IMR-90 (cell line): Measurements from ENCODE around the gene ARMC9. TPM values are rescaled to one million over a fixed set of nuclear protein-coding genes. Genes with fewer than 3 reads are reported as not detected.
A peak's percentile ranks its signal among the peaks of the same experiment; 100 is the strongest.

ENCODE experiments used
- ATAC-seq: fragments of 200-7000 bp; cut with Tn5 transposase; 2 replicates; pipeline ENCODE4 v1.9.1; 2020; ENCODE audit warnings: low read depth, mild to moderate bottlenecking, moderate library complexity
- BruUV-seq: library from RNA; stranded (reverse); fragments of 400-500 nt; replicated peaks from 2 replicates; lab custom pipeline; 2021; lab: Mats Ljungman, UMichigan
- CTCF ChIA-PET: fragments of 300-600 bp; formaldehyde crosslinking; extraction: SDS; loops from one replicate; lab custom pipeline; 2021; ENCODE audit warnings: antibody characterized with exemption; lab: Yijun Ruan, JAX
- POLR2A ChIA-PET: fragments of 300-600 bp; sonication (Branson Sonifier 250); formaldehyde crosslinking; loops from one replicate; lab custom pipeline; 2022; ENCODE audit warnings: antibody characterized with exemption; ENCODE audit not compliant: unreplicated experiment; lab: Charles Lee
- DNase-seq: peaks from one replicate; pipeline ENCODE4 v3.0.0; 2013
- H2AFZ ChIP-seq: replicated peaks from 2 replicates; pipeline ENCODE3; 2013; ENCODE audit warnings: low read length, mild to moderate bottlenecking; ENCODE audit not compliant: poor library complexity
- H2AK5ac ChIP-seq: 2 replicates; pipeline ENCODE4 v1.6.1; 2013; ENCODE audit warnings: low read depth, low read length, inconsistent platforms
- H2AK9ac ChIP-seq: replicated peaks from 2 replicates; pipeline ENCODE3; 2013; ENCODE audit warnings: mild to moderate bottlenecking, low read depth, low read length, moderate library complexity; ENCODE audit not compliant: poor library complexity
- H2BK120ac ChIP-seq: 2 replicates; pipeline ENCODE4 v1.6.1; 2013; ENCODE audit warnings: low read depth, low read length, inconsistent platforms
- H2BK15ac ChIP-seq: 3 replicates; pipeline ENCODE4 v1.6.1; 2013; ENCODE audit warnings: low read depth, low read length, inconsistent platforms
- H2BK20ac ChIP-seq: 2 replicates; pipeline ENCODE4 v1.6.1; 2013; ENCODE audit warnings: low read depth, mild to moderate bottlenecking, inconsistent platforms, low read length, moderate library complexity
- H2BK5ac ChIP-seq: 2 replicates; pipeline ENCODE4 v1.6.1; 2013; ENCODE audit warnings: mild to moderate bottlenecking, low read depth, low read length, inconsistent platforms; ENCODE audit not compliant: poor library complexity, severe bottlenecking
- H3K14ac ChIP-seq: replicated peaks from 2 replicates; pipeline ENCODE4 v1.6.1; 2013; ENCODE audit warnings: low read depth, low read length, inconsistent platforms
- H3K18ac ChIP-seq: 2 replicates; pipeline ENCODE4 v1.6.1; 2013; ENCODE audit warnings: low read depth, low read length, control low read depth
- H3K23ac ChIP-seq: 2 replicates; pipeline ENCODE4 v1.6.1; 2013; ENCODE audit warnings: low read depth, low read length, inconsistent platforms
- H3K27ac ChIP-seq: 2 replicates; pipeline ENCODE4 v1.5.1; 2013; ENCODE audit warnings: mild to moderate bottlenecking, control low read depth, low read length; ENCODE audit not compliant: insufficient read depth
- H3K27me3 ChIP-seq: 2 replicates; pipeline ENCODE4 v1.6.1; 2013; ENCODE audit warnings: low read length; ENCODE audit not compliant: control insufficient read depth, insufficient read depth
- H3K36me3 ChIP-seq: 2 replicates; pipeline ENCODE4 v1.6.1; 2013; ENCODE audit warnings: low read length, mixed read lengths; ENCODE audit not compliant: control insufficient read depth, insufficient read depth
- H3K4ac ChIP-seq: 2 replicates; pipeline ENCODE4 v1.6.1; 2013; ENCODE audit warnings: low read depth, low read length, inconsistent platforms
- H3K4me1 ChIP-seq: 2 replicates; pipeline ENCODE4 v1.6.1; 2013; ENCODE audit warnings: low read length, mixed read lengths; ENCODE audit not compliant: control insufficient read depth, insufficient read depth
- H3K4me2 ChIP-seq: 2 replicates; pipeline ENCODE4 v1.6.1; 2013; ENCODE audit warnings: low read depth, mild to moderate bottlenecking, control low read depth, low read length, moderate library complexity
- H3K4me3 ChIP-seq: 2 replicates; pipeline ENCODE4 v1.5.1; 2013; ENCODE audit warnings: low read depth, mild to moderate bottlenecking, control low read depth, low read length, moderate library complexity; ENCODE audit not compliant: insufficient read depth
- H3K56ac ChIP-seq: 2 replicates; pipeline ENCODE4 v1.6.1; 2013; ENCODE audit warnings: low read length, inconsistent platforms; ENCODE audit not compliant: insufficient read depth; ENCODE audit errors: extremely low read depth
- H3K79me1 ChIP-seq, 2 experiments: 2 replicates each; pipeline ENCODE4 v1.6.1; 2013; ENCODE audit warnings: low read length in 2 of 2, inconsistent platforms in 1 of 2, low read depth in 1 of 2
- H3K9ac ChIP-seq: 2 replicates; pipeline ENCODE4 v1.6.1; 2013; ENCODE audit warnings: low read depth, low read length, control low read depth
- H3K9me1 ChIP-seq: 2 replicates; pipeline ENCODE4 v1.6.1; 2013; ENCODE audit warnings: low read length, inconsistent platforms; ENCODE audit not compliant: insufficient read depth
- H3K9me3 ChIP-seq: 2 replicates; pipeline ENCODE4 v1.6.1; 2013; ENCODE audit warnings: low read length; ENCODE audit not compliant: control insufficient read depth, insufficient read depth
- H4K20me1 ChIP-seq: 2 replicates; pipeline ENCODE4 v1.6.1; 2013; ENCODE audit warnings: low read length, inconsistent platforms; ENCODE audit not compliant: insufficient read depth
- H4K5ac ChIP-seq: 2 replicates; pipeline ENCODE4 v1.6.1; 2013; ENCODE audit warnings: mild to moderate bottlenecking, low read depth, low read length, control low read depth
- H4K8ac ChIP-seq, 2 experiments: 2 replicates each; pipeline ENCODE4 v1.6.1; 2013; ENCODE audit warnings: low read depth in 2 of 2, low read length in 2 of 2, control low read depth in 1 of 2, inconsistent platforms in 1 of 2
- H4K91ac ChIP-seq: 2 replicates; pipeline ENCODE4 v1.6.1; 2013; ENCODE audit warnings: low read depth, low read length, inconsistent platforms; ENCODE audit not compliant: insufficient read depth
- CHD1 ChIP-seq: IDR thresholded peaks from 2 replicates; pipeline ENCODE4 v1.6.1; 2012; ENCODE audit warnings: low read depth, low read length, improper control_type of control experiment
- CTCF ChIP-seq: conservative IDR thresholded peaks from 2 replicates; pipeline ENCODE4 v1.5.1; 2012; ENCODE audit warnings: mild to moderate bottlenecking, low read depth, low read length, improper control_type of control experiment
- ELK1 ChIP-seq: fragments of 150-350 bp; IDR thresholded peaks from 2 replicates; pipeline ENCODE4 v1.6.1; 2016; ENCODE audit warnings: low read depth, mild to moderate bottlenecking, low read length, moderate library complexity, borderline replicate concordance
- MAZ ChIP-seq: IDR thresholded peaks from 2 replicates; pipeline ENCODE4 v1.6.1; 2012; ENCODE audit warnings: low read depth, mild to moderate bottlenecking, low read length, improper control_type of control experiment, moderate library complexity, borderline replicate concordance
- NFE2L2 ChIP-seq: fragments of 150-350 bp; IDR thresholded peaks from 2 replicates; pipeline ENCODE4 v1.6.1; 2016; ENCODE audit warnings: low read depth, mild to moderate bottlenecking, low read length
- RAD21 ChIP-seq: IDR thresholded peaks from 2 replicates; pipeline ENCODE4 v1.6.1; 2012; ENCODE audit warnings: low read length, improper control_type of control experiment
- RCOR1 ChIP-seq: IDR thresholded peaks from 2 replicates; pipeline ENCODE4 v1.6.1; 2012; ENCODE audit warnings: mild to moderate bottlenecking, low read length, improper control_type of control experiment; ENCODE audit not compliant: insufficient replicate concordance
- SMC3 ChIP-seq: fragments of 150-350 bp; IDR thresholded peaks from 2 replicates; pipeline ENCODE4 v1.6.1; 2016; ENCODE audit warnings: low read depth, mild to moderate bottlenecking, antibody characterized with exemption, low read length, moderate library complexity
- WGBS, 2 experiments: methylation state at CpG; one replicate each; pipeline versions ENCODE4 v1.1.5 to v1.1.7; 2013; ENCODE audit warnings: missing lambda C conversion rate in 2 of 2; ENCODE audit not compliant: insufficient read length in 1 of 2; ENCODE audit errors: extremely low coverage in 2 of 2; 5-methylcytosine and 5-hydroxymethylcytosine counted together
- dilution Hi-C: fragments of 300-500 bp; cut with HindIII; formaldehyde crosslinking; loops from one replicate; pipeline ENCODE4 v1.14.3; 2018; ENCODE audit warnings: low sequenced_read_pairs; ENCODE audit not compliant: unreplicated experiment
- in situ Hi-C: fragments of 300-500 bp; cut with MboI; formaldehyde crosslinking; loops from 3 replicates; pipeline ENCODE4 v1.14.3; 2019; ENCODE audit warnings: low sequenced_read_pairs, inconsistent platforms, mixed read lengths
- intact Hi-C: fragments of 100-400 bp; cut with micrococcal nuclease; formaldehyde crosslinking; loops from 2 replicates; pipeline ENCODE4 v1.10.0; 2022
- polyA plus RNA-seq, 3 experiments: library from polyadenylated mRNA; depleted of rRNA; stranded (reverse); fragments of >200 nt; gene quantifications; 2 replicates each; pipeline ENCODE4 v1.2.3, GENCODE V29; 2012; ENCODE audit warnings: low replicate concordance in 1 of 3
- total RNA-seq: library from RNA; depleted of rRNA; stranded (reverse); fragments of >200 nt; gene quantifications from 2 replicates; pipeline ENCODE4 v1.2.3, GENCODE V29; 2012

ARMC9 gene
- total and polyA plus RNA-seq, 2 of the 4 experiments (the other 2 are of a cell fraction), result 36.0 to 46.6 TPM

- H4K8ac ChIP-seq, result no peak overlapping the region
- H3K4me3 ChIP-seq, result no peak overlapping the region
- no peak overlapping the region for H2BK20ac ChIP-seq
- in situ Hi-C loops, result loop anchor here (10.0 kb wide), 1 partner anchor 314 kb away; no protein-coding TSS in a partner anchor
- H3K79me1 ChIP-seq, result no peaks in the 10 kb centered on the region
- H3K23ac ChIP-seq, result no peak overlapping the region
- no peaks in the 10 kb centered on the region for H3K9me1 ChIP-seq
- no peak overlapping the region for H3K18ac ChIP-seq
- H3K36me3 ChIP-seq, result no peaks in the 10 kb centered on the region
- no peaks in the 10 kb centered on the region for H3K9me3 ChIP-seq
- DNase-seq, result no peak
- TF ChIP-seq RCOR1 (no peak), ELK1 (no peak), NFE2L2 (no peak), MAZ (no peak), CHD1 (no peak), SMC3 (no peak), RAD21 (no peak), CTCF (no peak)
- peak overlapping the region; percentile 18 for H2AFZ ChIP-seq
- BruUV-seq, result no TSS peak
- no peaks in the 10 kb centered on the region for H4K20me1 ChIP-seq
- H2BK120ac ChIP-seq, result no peak overlapping the region
- H2AK9ac ChIP-seq, result no peak overlapping the region
- intact Hi-C loops, result no loop called here
- no peak for ATAC-seq
- H4K5ac ChIP-seq, result no peak overlapping the region
- H3K4me2 ChIP-seq, result no peak overlapping the region
- dilution Hi-C loops, result no loop called here
- no peaks in the 10 kb centered on the region for H3K4me1 ChIP-seq
- H4K91ac ChIP-seq, result no peak overlapping the region
- no peak overlapping the region for H3K9ac ChIP-seq
- no peak overlapping the region for H3K27ac ChIP-seq
- H3K14ac ChIP-seq, result no peak overlapping the region
- CTCF ChIA-PET, result no interaction called here
- no peak overlapping the region for H3K4ac ChIP-seq
- peaks cover 3% of the 10 kb centered on the region; the same call in 1 of the 2 replicates for H3K27me3 ChIP-seq
- WGBS, 2 experiments, result 82% methylated on average over 17 of the region's 26 CpGs; no CpG with 5 or more reads in 1 of the 2 experiments
- H2AK5ac ChIP-seq, result no peak overlapping the region
- H3K56ac ChIP-seq, result no peak overlapping the region
- no peak overlapping the region for H2BK5ac ChIP-seq
- POLR2A ChIA-PET, result no interaction called here
- H2BK15ac ChIP-seq, result no peak overlapping the region
Measured at GRCh38 chr2:231418820-231419640, 220.6 kb downstream of the ARMC9 start.
